RWPE1 (cell line): ENCODE measurements around the gene AMPD2.
"Not testable (repeated sequence)": the region's sequence is repeated elsewhere in the genome, so short reads cannot be mapped to it uniquely, and the experiment has no call there.

Source experiments
- CTCF ChIA-PET: fragments of 350-600 bp; sonication (Branson Sonifier 250); formaldehyde crosslinking; extraction: SDS; loops from one replicate; lab custom pipeline; 2021; lab: Yijun Ruan, JAX
- POLR2A ChIA-PET: fragments of 400-600 bp; formaldehyde crosslinking; extraction: SDS; loops from one replicate; lab custom pipeline; 2020; ENCODE audit warnings: antibody characterized with exemption; ENCODE audit not compliant: low non-redundant PET; lab: Yijun Ruan, JAX
- DNase-seq: peaks from one replicate; pipeline ENCODE4 v3.0.0; 2012; ENCODE audit warnings: low spot score
- H3K27ac ChIP-seq: fragments of 450-650 bp; 2 replicates; pipeline ENCODE4 v1.5.1; 2017
- CTCF ChIP-seq: fragments of 450-650 bp; conservative IDR thresholded peaks from 2 replicates; pipeline ENCODE4 v1.5.1; 2017; ENCODE audit warnings: low read depth, mild to moderate bottlenecking

The AMPD2 gene

DNA sequence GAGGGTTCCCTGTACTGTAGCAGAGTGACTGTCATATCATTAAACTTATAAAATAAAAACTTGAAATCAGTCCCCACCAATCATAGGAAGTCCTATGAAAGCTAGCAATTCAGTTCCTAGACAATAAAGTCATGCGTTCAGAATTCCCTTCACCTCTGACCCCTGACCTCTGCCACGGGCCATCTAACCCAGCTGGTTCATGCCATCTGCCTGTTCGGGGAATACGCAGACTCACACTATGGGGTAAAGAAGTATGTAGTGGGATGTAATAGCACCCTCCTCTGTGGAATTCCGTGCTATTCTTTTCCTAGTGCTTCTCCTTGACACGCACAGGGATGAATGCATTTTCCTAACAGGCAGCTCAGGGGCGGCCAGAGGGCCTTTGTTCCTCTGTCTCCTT is 38.3 kb downstream of the AMPD2 start:
- no peak for TF ChIP-seq CTCF
- POLR2A ChIA-PET: no interaction called here
- CTCF ChIA-PET: interaction anchor here (0.5 kb wide), 1 partner anchor 372 kb away, joined by 3 read pairs; no protein-coding TSS in a partner anchor

GRCh38 chr1:109658533-109659042 is 39.0 kb downstream of the AMPD2 start:
- no peak for DNase-seq
- POLR2A ChIA-PET: no interaction called here
- no peak for TF ChIP-seq CTCF
- CTCF ChIA-PET: interaction anchor here (0.5 kb wide), 1 partner anchor 371 kb away, joined by 3 read pairs; no protein-coding TSS in a partner anchor
- H3K27ac ChIP-seq: peak overlapping the region; percentile 19; the same call in 1 of the 2 replicates

More for the DNA sequence above, 38.3 kb downstream of the AMPD2 start:
- H3K27ac ChIP-seq: no peak overlapping the region
- no peak for DNase-seq

GRCh38 chr1:109659145-109659544 is 39.5 kb downstream of the AMPD2 start:
- ChIA-PET POLR2A (no interaction called here), CTCF (no interaction called here)
- no peak overlapping the region for H3K27ac ChIP-seq
- no peak for DNase-seq
- TF ChIP-seq CTCF: no peak

- ChIA-PET POLR2A (no interaction called here), CTCF (interaction anchor here (0.6 kb wide), 1 partner anchor 20 kb away, joined by 3 read pairs; no protein-coding TSS in a partner anchor)
- no peak for TF ChIP-seq CTCF
- H3K27ac ChIP-seq: no peak overlapping the region
- DNase-seq: no peak
These were observed 40.5 kb downstream of the AMPD2 start for GRCh38 chr1:109659997-109660690.

DNA sequence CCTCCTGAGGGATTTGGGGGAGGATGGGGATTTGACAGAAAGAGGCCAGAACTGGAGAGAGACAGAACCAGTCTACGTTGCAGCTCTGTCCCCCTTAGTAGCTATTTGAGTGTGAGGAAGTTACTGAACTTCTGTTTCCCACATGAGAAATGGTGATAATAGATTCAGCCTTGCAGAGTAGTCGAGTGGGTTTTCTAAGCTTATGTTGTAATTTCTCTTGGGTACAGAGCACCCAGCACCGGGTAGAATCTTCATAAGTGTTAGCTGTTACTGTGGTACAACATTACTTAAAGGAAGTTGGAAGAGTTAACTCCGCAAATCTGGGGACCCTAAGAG is 41.0 kb downstream of the AMPD2 start:
- H3K27ac ChIP-seq, POLR2A ChIA-PET, DNase-seq: not testable (repeated sequence)
- CTCF ChIA-PET: interaction anchor here (0.6 kb wide), 1 partner anchor 20 kb away, joined by 3 read pairs; no protein-coding TSS in a partner anchor

DNA sequence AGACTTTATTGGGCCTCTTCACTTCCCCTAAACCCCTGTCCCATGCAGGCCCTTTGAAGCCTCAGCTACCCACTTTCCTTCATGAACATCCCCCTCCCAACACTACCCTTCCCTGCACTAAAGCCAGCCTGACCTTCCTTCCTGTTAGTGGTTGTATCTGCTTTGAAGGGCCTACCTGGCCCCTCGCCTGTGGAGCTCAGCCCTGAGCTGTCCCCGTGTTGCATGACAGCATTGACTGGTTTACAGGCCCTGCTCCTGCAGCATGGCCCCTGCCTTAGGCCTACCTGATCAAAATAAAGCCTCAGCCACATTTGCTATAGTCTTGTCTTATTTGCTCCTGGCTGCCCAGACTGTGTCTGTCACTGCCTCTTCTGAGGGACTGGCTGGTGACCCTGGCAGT is 41.8 kb downstream of the AMPD2 start:
- no peak for TF ChIP-seq CTCF
- H3K27ac ChIP-seq: no peak overlapping the region
- POLR2A ChIA-PET: no interaction called here
- CTCF ChIA-PET: interaction anchor here (0.5 to 0.6 kb wide), 2 partner anchors 114 to 1864 kb away, joined by 3 to 4 read pairs; no protein-coding TSS in a partner anchor
- DNase-seq: no peak

- CTCF ChIA-PET: no interaction called here
- H3K27ac ChIP-seq: no peak overlapping the region
- POLR2A ChIA-PET: no interaction called here
- no peak for DNase-seq
- no peak for TF ChIP-seq CTCF
These were observed 45.0 kb downstream of the AMPD2 start for GRCh38 chr1:109664671-109665070.
